ENCODE results near the gene MRAP2. TPM values are rescaled to one million over a fixed set of nuclear protein-coding genes. Genes with fewer than 3 reads are reported as not detected.
A peak's percentile ranks its signal among the peaks of the same experiment; 100 is the strongest.
"Not testable (repeated sequence)": the region's sequence is repeated elsewhere in the genome, so short reads cannot be mapped to it uniquely, and the experiment has no call there.

MRAP2 gene
- total RNA-seq, 3 donors from 2014 or later, result 0.16 to 9.4 (median 0.33) TPM

DNA sequence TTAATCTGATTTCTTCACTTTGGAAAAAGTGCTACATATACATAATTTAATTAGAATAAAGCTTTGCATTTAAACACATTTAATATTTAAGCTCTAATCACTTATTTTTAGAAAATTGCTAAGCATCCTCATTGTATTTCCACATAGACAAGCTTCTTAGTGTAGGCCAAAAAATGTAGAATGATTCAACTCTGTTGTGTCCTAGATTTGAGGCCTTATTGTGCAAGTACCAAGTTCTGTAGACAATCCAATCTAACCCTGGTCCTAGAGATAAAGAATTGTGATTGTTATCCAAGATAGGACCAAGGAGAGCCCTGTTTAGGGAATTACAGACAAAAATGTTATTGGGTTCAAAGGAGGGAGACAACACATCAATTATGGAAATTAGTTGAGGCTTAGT is 27.6 kb downstream of the MRAP2 start:
- H3K9me3 ChIP-seq, result no peaks in the 10 kb centered on the region
- intact Hi-C loops (cut with DNase I; ENCODE audit: low total_unique reads), result no loop called here
- TF ChIP-seq POLR2AphosphoS5 (IDR thresholded peaks at IDR 0.05) (no peak), CTCF (IDR thresholded peaks at IDR 0.05) (no peak), POLR2A (IDR thresholded peaks at IDR 0.05) (no peak)
- no peak overlapping the region for H3K27ac ChIP-seq
- no peaks in the 10 kb centered on the region for H3K27me3 ChIP-seq
- no peak for DNase-seq (ENCODE audit: low spot score in 2 of 2)
- no peaks in the 10 kb centered on the region for H3K4me1 ChIP-seq
- no peaks in the 10 kb centered on the region for H3K36me3 ChIP-seq
- no peak overlapping the region for H3K4me3 ChIP-seq

- DNase-seq (ENCODE audit: low spot score in 2 of 2), result no peak
- Histone ChIP-seq H3K36me3 (no peaks in the 10 kb centered on the region), H3K4me1 (no peaks in the 10 kb centered on the region), H3K27ac (no peak overlapping the region), H3K27me3 (no peaks in the 10 kb centered on the region), H3K4me3 (no peak overlapping the region), H3K9me3 (no peaks in the 10 kb centered on the region)
- intact Hi-C loops (cut with DNase I; ENCODE audit: low total_unique reads), result no loop called here
- TF ChIP-seq CTCF (IDR thresholded peaks at IDR 0.05), result no peak
Measured at GRCh38 chr6:84061613-84062398, 28.2 kb downstream of the MRAP2 start.

GRCh38 chr6:84062519-84063154 is 29.1 kb downstream of the MRAP2 start:
- H3K4me3 ChIP-seq, result no peak overlapping the region
- no peak overlapping the region for H3K27ac ChIP-seq
- H3K9me3 ChIP-seq, result no peaks in the 10 kb centered on the region
- intact Hi-C loops (cut with DNase I; ENCODE audit: low total_unique reads), result no loop called here
- no peak for DNase-seq (ENCODE audit: low spot score in 2 of 2)
- no peaks in the 10 kb centered on the region for H3K27me3 ChIP-seq
- TF ChIP-seq POLR2A (IDR thresholded peaks at IDR 0.05) (no peak), CTCF (IDR thresholded peaks at IDR 0.05) (no peak), POLR2AphosphoS5 (IDR thresholded peaks at IDR 0.05) (no peak)
- no peaks in the 10 kb centered on the region for H3K36me3 ChIP-seq
- no peaks in the 10 kb centered on the region for H3K4me1 ChIP-seq

GRCh38 chr6:84065693-84066290 is 32.2 kb downstream of the MRAP2 start:
- Histone ChIP-seq H3K4me1 (no peaks in the 10 kb centered on the region), H3K9me3 (no peaks in the 10 kb centered on the region), H3K36me3 (no peaks in the 10 kb centered on the region), H3K27me3 (no peaks in the 10 kb centered on the region), H3K27ac (no peak overlapping the region), H3K4me3 (no peak overlapping the region)
- TF ChIP-seq POLR2AphosphoS5 (IDR thresholded peaks at IDR 0.05), result no peak
- no peak for TF ChIP-seq POLR2A (IDR thresholded peaks at IDR 0.05)
- TF ChIP-seq CTCF (IDR thresholded peaks at IDR 0.05), result no peak
- peak in 1 of 2 donors; percentile 20 for DNase-seq (ENCODE audit: low spot score in 2 of 2)
- intact Hi-C loops (cut with DNase I; ENCODE audit: low total_unique reads), result no loop called here

DNA sequence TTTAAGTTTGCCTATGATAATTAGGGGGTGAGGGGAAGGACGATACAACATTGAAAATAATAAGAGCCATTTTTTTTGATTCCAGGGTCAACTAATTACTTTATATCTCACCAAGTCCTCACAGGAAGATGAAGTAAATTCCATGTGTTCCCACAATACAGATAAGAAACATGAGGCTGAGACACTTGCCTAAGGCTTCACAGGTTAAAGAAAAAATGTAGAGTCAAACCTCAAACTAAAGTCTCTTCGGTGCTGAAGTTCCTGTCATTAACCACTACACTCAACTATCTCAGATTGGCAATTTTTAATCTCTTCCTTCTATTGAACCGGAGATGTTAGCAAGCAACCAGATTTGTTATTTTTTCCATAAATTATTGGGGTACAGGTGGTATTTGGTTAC is 33.0 kb downstream of the MRAP2 start:
- DNase-seq (ENCODE audit: low spot score in 2 of 2), result no peak

GRCh38 chr6:84068873-84069272 is 35.3 kb downstream of the MRAP2 start:
- intact Hi-C loops (cut with DNase I; ENCODE audit: low total_unique reads); H3K27me3 ChIP-seq; DNase-seq (ENCODE audit: low spot score in 2 of 2); H3K36me3 ChIP-seq; H3K4me3 ChIP-seq; H3K4me1 ChIP-seq; H3K9me3 ChIP-seq; H3K27ac ChIP-seq: not testable (repeated sequence)

More for the DNA sequence above, 33.0 kb downstream of the MRAP2 start:
- H3K4me1 ChIP-seq, result no peaks in the 10 kb centered on the region
- no peak for TF ChIP-seq POLR2A (IDR thresholded peaks at IDR 0.05)
- no peak for TF ChIP-seq POLR2AphosphoS5 (IDR thresholded peaks at IDR 0.05)
- no peak for TF ChIP-seq CTCF (IDR thresholded peaks at IDR 0.05)
- H3K36me3 ChIP-seq, result no peaks in the 10 kb centered on the region
- no peak overlapping the region for H3K27ac ChIP-seq
- H3K9me3 ChIP-seq, result peaks cover 0 to 3% of the 10 kb centered on the region in 2 donors
- no peak overlapping the region for H3K4me3 ChIP-seq
- H3K27me3 ChIP-seq, result no peaks in the 10 kb centered on the region
- intact Hi-C loops (cut with DNase I; ENCODE audit: low total_unique reads), result no loop called here

All from breast epithelium (tissue), 4 donors.